Smooth muscle cell (in vitro differentiated cells): ENCODE results near the gene HECTD1. TPM values are rescaled to one million over a fixed set of nuclear protein-coding genes. Genes with fewer than 3 reads are reported as not detected.

Source experiments
- DNase-seq: peaks from one replicate; lab custom pipeline; 2025; ENCODE audit not compliant: unreplicated experiment; lab: John Stamatoyannopoulos, UW
- H2AFZ ChIP-seq: fragments of 200-600 bp; sonication (generic); 2 replicates; pipeline ENCODE4 v1.6.0; 2016; ENCODE audit warnings: antibody characterized with exemption, low read depth, mild to moderate bottlenecking
- H3F3A ChIP-seq: fragments of 200-600 bp; sonication (generic); 2 replicates; pipeline ENCODE4 v1.6.0; 2017; ENCODE audit warnings: antibody characterized with exemption, low read depth
- H3K27ac ChIP-seq: fragments of 200-600 bp; sonication (generic); 2 replicates; pipeline ENCODE4 v1.5.1; 2016; ENCODE audit warnings: low read depth, mild to moderate bottlenecking
- H3K27me3 ChIP-seq: fragments of 200-600 bp; sonication (generic); 2 replicates; pipeline ENCODE4 v1.6.1; 2016; ENCODE audit warnings: low read depth, mild to moderate bottlenecking
- H3K36me3 ChIP-seq: fragments of 200-600 bp; sonication (generic); 2 replicates; pipeline ENCODE4 v1.5.1; 2016; ENCODE audit warnings: low read depth
- H3K4me1 ChIP-seq: fragments of 200-600 bp; sonication (generic); 2 replicates; pipeline ENCODE4 v1.5.1; 2016; ENCODE audit warnings: low read depth
- H3K4me2 ChIP-seq: fragments of 200-600 bp; sonication (generic); 2 replicates; pipeline ENCODE4 v1.6.0; 2016; ENCODE audit warnings: mild to moderate bottlenecking
- H3K4me3 ChIP-seq: fragments of 200-600 bp; sonication (generic); 2 replicates; pipeline ENCODE4 v1.5.1; 2016; ENCODE audit warnings: mild to moderate bottlenecking
- H3K79me2 ChIP-seq: fragments of 200-600 bp; sonication (generic); 2 replicates; pipeline ENCODE4 v1.6.0; 2016; ENCODE audit warnings: low read depth, mild to moderate bottlenecking
- H3K9ac ChIP-seq: fragments of 200-600 bp; sonication (generic); 2 replicates; pipeline ENCODE4 v1.6.0; 2016; ENCODE audit warnings: low read depth
- H3K9me3 ChIP-seq: fragments of 200-600 bp; sonication (generic); replicated peaks from 2 replicates; pipeline ENCODE4 v1.5.1; 2016; ENCODE audit warnings: low read depth
- H4K20me1 ChIP-seq: fragments of 200-600 bp; sonication (generic); 2 replicates; pipeline ENCODE4 v1.6.0; 2016; ENCODE audit warnings: low read depth
- WGBS: methylation state at CpG from one replicate; pipeline ENCODE4 v1.1.7; 2016; ENCODE audit warnings: low lambda C conversion rate; 5-methylcytosine and 5-hydroxymethylcytosine counted together
- polyA plus RNA-seq: library from polyadenylated mRNA; unstranded; fragments of >200 nt; fragmentation: Nextera tagmentation; extraction: Ambion mirVana; gene quantifications from 2 replicates; pipeline ENCODE4 v1.2.1, GENCODE V29; 2016
- total RNA-seq: library from RNA; depleted of rRNA; stranded (reverse); fragments of >200 nt; gene quantifications from 2 replicates; pipeline ENCODE4 v1.2.3, GENCODE V29; 2014
- TF ChIP-seq, protein P1 (sequence below): fragments of 200-600 bp; sonication (generic); IDR thresholded peaks from 2 replicates; pipeline ENCODE4 v1.5.1; 2017; ENCODE audit warnings: borderline replicate concordance, mild to moderate bottlenecking, antibody characterized with exemption; ENCODE audit not compliant: insufficient read depth, poor library complexity, severe bottlenecking

The HECTD1 gene
- total and polyA plus RNA-seq, 2 experiments from 2014 or later = 39.3 to 116 TPM

DNA sequence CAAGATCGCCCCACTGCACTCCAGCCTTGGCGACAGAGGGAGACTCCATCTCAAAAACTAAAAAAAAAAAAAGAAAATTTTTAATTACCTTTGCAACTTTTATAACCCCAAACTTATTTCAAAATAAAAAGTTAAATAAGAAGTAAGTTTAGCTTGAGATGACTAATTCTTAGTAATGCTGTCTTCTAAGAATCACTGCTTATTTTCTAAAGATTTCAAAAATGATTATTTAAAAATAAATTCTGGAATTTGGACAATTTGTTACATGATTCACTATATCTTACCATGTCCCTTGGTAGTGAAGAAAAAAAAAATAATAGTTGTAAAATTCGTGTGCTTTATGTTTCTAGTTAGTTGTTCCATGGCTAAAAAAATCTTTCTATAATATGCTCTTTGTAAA lies 11.6 kb upstream of the HECTD1 start:
- no peak overlapping the region for H3K4me3 ChIP-seq
- H2AFZ ChIP-seq = no peak overlapping the region
- no peaks in the 10 kb centered on the region for H3K4me1 ChIP-seq
- no peak for DNase-seq
- no peak overlapping the region for H3K27ac ChIP-seq
- H4K20me1 ChIP-seq = no peaks in the 10 kb centered on the region
- WGBS = 92% methylated on average over 3 of the region's 3 CpGs
- H3K79me2 ChIP-seq = no peaks in the 10 kb centered on the region
- H3F3A ChIP-seq = no peaks in the 10 kb centered on the region
- H3K4me2 ChIP-seq = no peak overlapping the region
- no peaks in the 10 kb centered on the region for H3K9me3 ChIP-seq
- no peaks in the 10 kb centered on the region for H3K27me3 ChIP-seq
- no peak overlapping the region for H3K9ac ChIP-seq
- H3K36me3 ChIP-seq = no peaks in the 10 kb centered on the region
- TF ChIP-seq, protein P1, sequence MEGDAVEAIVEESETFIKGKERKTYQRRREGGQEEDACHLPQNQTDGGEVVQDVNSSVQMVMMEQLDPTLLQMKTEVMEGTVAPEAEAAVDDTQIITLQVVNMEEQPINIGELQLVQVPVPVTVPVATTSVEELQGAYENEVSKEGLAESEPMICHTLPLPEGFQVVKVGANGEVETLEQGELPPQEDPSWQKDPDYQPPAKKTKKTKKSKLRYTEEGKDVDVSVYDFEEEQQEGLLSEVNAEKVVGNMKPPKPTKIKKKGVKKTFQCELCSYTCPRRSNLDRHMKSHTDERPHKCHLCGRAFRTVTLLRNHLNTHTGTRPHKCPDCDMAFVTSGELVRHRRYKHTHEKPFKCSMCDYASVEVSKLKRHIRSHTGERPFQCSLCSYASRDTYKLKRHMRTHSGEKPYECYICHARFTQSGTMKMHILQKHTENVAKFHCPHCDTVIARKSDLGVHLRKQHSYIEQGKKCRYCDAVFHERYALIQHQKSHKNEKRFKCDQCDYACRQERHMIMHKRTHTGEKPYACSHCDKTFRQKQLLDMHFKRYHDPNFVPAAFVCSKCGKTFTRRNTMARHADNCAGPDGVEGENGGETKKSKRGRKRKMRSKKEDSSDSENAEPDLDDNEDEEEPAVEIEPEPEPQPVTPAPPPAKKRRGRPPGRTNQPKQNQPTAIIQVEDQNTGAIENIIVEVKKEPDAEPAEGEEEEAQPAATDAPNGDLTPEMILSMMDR = no peak

DNA sequence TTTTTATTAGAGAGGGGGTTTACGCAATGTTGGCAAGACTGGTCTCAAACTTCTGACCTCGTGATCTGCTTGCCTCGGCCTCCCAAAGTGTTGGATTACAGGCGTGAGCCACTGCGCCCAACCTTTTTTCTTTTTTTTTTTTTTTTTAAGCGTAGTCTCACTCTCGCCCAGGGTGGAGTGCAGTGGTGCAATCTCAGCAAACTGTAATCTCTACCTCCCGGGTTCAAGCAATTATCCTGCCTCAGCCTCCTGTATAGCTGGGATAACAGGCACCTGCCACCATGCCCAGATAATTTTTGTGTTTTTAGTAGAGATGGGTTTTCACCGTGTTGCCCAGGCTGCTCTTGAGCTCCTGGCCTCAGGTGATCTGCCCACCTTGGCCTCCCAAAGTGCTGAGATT lies 8.8 kb upstream of the HECTD1 start:
- Histone ChIP-seq H3K27me3 (no peaks in the 10 kb centered on the region), H3K4me1 (no peaks in the 10 kb centered on the region), H3K9me3 (no peaks in the 10 kb centered on the region), H3K36me3 (no peaks in the 10 kb centered on the region), H3K4me2 (no peak overlapping the region), H3F3A (no peaks in the 10 kb centered on the region), H3K4me3 (no peak overlapping the region), H3K79me2 (no peaks in the 10 kb centered on the region), H3K27ac (no peak overlapping the region), H3K9ac (no peak overlapping the region), H2AFZ (no peak overlapping the region), H4K20me1 (no peaks in the 10 kb centered on the region)
- 97% methylated on average over 9 of the region's 9 CpGs for WGBS
- DNase-seq = no peak
- TF ChIP-seq, protein P1 = no peak

DNA sequence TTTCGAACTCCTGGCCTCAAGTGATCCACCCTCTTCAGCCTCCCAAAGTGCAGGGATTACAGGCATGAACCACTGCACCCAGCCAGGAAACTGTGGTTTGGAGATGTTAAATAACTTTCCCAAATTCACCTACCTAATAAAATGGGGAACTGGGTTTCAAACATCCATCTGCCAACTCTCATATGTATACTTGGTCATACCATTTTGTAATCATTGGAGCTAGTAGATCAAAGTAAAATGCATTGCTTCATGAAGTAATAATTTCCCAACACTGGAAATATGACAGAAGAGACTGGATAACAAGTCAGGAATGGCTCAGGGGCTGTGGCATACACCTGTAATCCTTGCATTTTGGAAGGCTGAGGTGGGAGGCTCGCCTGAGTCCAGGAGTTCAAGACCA lies 5.3 kb upstream of the HECTD1 start:
- H3K27ac ChIP-seq = no peak overlapping the region
- 98% methylated on average over 2 of the region's 2 CpGs for WGBS
- H2AFZ ChIP-seq = no peak overlapping the region
- no peak for DNase-seq
- no peaks in the 10 kb centered on the region for H3K36me3 ChIP-seq
- no peaks in the 10 kb centered on the region for H3K9me3 ChIP-seq
- H3F3A ChIP-seq = peaks cover 5% of the 10 kb centered on the region
- H3K4me1 ChIP-seq = peaks cover 6% of the 10 kb centered on the region
- no peak overlapping the region for H3K9ac ChIP-seq
- no peak overlapping the region for H3K4me2 ChIP-seq
- H3K4me3 ChIP-seq = no peak overlapping the region
- H3K27me3 ChIP-seq = no peaks in the 10 kb centered on the region
- no peaks in the 10 kb centered on the region for H3K79me2 ChIP-seq
- no peaks in the 10 kb centered on the region for H4K20me1 ChIP-seq
- TF ChIP-seq, protein P1 = no peak

DNA sequence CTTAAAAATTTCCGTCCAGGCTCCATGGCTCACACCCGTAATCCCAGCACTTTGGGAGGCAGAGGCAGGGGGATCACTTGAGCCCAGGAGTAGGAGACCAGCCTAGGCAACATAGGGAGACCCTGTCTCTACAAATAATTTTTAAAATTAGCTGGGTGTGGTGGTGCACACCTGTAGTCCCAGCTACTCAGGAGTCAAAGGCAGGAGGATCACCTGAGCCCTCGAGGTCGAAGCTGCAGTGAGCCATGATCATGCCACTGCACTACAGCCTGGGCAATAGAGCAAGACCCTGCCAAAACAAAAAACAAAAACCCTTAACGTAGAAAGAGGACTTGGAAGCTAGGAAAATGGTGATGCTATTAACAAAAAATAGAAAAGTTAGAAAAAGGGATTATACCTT lies 2.0 kb upstream of the HECTD1 start:
- H3K4me3 ChIP-seq = no peak overlapping the region
- no peaks in the 10 kb centered on the region for H3K27me3 ChIP-seq
- no peak overlapping the region for H3K9ac ChIP-seq
- peaks cover 21% of the 10 kb centered on the region for H3K4me1 ChIP-seq
- H3F3A ChIP-seq = peaks cover 5% of the 10 kb centered on the region
- no peak overlapping the region for H2AFZ ChIP-seq
- no peaks in the 10 kb centered on the region for H3K9me3 ChIP-seq
- WGBS = 98% methylated on average over 5 of the region's 5 CpGs
- TF ChIP-seq, protein P1 = no peak
- peaks cover 21% of the 10 kb centered on the region for H4K20me1 ChIP-seq
- no peak overlapping the region for H3K4me2 ChIP-seq
- H3K36me3 ChIP-seq = no peaks in the 10 kb centered on the region
- no peak overlapping the region for H3K27ac ChIP-seq
- peaks cover 24% of the 10 kb centered on the region for H3K79me2 ChIP-seq
- no peak for DNase-seq
